Astrocyte of the spinal cord (primary cell): ENCODE measurements around the gene PLD2.

ENCODE experiments used
- DNase-seq: peaks from one replicate; pipeline ENCODE4 v3.0.0; 2011; ENCODE audit warnings: low read depth, low spot score
- H3K4me3 ChIP-seq: 2 replicates; pipeline ENCODE4 v1.5.1; 2011; ENCODE audit warnings: low read depth, mild to moderate bottlenecking, low read length, moderate library complexity
- in situ Hi-C: cut with HindIII; loops from 2 replicates; pipeline ENCODE4 v1.10.0; 2017; ENCODE audit warnings: low sequenced_read_pairs
- TF ChIP-seq, protein P1 (sequence below): IDR thresholded peaks from 2 replicates; pipeline ENCODE4 v1.5.1; 2012; ENCODE audit warnings: low read depth, mild to moderate bottlenecking, low read length, inconsistent platforms

PLD2 gene

DNA sequence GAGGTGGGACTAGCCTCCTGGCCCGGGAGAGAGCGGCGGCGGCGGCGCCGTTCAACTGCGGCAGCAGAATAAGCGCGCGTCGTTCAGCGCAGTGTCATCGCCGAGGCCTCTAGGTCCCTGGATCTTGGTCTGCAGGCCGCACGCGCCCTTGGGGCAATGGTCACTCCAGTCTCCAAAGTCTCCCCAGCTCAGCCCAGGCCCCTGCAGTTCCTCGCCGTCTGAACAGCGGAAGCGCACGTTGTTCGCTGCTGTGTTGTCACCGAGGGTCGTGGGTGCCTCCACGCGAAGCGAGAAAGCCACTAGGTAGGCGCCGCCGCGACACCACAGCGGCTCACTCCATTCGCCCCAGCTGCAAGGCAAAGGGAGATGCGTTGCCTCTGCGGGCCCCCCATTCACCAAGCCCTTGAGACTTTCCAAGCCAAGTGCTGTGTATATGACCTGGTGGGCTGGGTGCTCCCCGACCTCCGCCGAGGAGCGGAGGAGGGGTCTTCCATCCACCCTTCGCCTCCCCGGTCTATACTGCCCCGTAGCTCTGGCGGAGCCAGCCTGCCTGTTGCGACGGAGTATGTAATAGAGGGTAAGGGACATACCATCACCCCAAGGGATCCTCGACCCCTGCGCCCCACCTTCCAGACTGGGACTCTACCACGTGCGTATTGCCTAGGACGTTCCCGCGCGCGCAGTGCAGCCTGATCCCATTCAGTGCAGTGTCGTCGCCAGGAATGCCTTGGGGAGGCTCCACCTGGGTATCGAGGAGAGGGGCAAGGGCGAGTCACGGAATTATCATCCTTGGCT is 21.4 kb upstream of the PLD2 start:
- DNase-seq, result no peak
- in situ Hi-C loops, result no loop called here
- no peak overlapping the region for H3K4me3 ChIP-seq
- TF ChIP-seq, protein P1, sequence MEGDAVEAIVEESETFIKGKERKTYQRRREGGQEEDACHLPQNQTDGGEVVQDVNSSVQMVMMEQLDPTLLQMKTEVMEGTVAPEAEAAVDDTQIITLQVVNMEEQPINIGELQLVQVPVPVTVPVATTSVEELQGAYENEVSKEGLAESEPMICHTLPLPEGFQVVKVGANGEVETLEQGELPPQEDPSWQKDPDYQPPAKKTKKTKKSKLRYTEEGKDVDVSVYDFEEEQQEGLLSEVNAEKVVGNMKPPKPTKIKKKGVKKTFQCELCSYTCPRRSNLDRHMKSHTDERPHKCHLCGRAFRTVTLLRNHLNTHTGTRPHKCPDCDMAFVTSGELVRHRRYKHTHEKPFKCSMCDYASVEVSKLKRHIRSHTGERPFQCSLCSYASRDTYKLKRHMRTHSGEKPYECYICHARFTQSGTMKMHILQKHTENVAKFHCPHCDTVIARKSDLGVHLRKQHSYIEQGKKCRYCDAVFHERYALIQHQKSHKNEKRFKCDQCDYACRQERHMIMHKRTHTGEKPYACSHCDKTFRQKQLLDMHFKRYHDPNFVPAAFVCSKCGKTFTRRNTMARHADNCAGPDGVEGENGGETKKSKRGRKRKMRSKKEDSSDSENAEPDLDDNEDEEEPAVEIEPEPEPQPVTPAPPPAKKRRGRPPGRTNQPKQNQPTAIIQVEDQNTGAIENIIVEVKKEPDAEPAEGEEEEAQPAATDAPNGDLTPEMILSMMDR, result no peak

DNA sequence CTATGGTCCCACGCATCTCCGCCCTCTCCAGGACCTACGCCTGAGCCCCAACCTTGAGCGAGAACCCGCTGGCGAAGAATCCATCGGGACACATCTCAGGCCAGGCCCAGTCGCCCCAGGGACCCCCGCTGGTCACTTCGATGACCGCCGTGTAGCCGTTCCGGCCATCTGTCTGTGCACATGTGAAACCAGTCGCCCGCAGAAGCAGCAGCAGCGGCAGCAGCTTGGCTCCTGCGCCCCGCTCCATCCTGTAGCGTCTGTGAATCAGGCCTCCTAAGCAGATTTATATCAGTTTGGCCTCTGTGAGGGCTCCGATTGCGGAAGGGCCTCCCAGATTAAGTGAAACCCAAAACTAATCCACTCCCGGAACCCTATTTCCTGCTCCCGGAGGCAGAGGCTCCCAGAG is 20.8 kb upstream of the PLD2 start, which contains the start of gene VMO1:
TSS of gene VMO1 (minus strand) at position 259 of the 406 bp plus-strand sequence. CDS start at position 247, 12 bp downstream.
- no peak for DNase-seq
- H3K4me3 ChIP-seq, result no peak within 1 kb of the TSS
- in situ Hi-C loops, result no loop called here
- TF ChIP-seq, protein P1, result no peak

DNA sequence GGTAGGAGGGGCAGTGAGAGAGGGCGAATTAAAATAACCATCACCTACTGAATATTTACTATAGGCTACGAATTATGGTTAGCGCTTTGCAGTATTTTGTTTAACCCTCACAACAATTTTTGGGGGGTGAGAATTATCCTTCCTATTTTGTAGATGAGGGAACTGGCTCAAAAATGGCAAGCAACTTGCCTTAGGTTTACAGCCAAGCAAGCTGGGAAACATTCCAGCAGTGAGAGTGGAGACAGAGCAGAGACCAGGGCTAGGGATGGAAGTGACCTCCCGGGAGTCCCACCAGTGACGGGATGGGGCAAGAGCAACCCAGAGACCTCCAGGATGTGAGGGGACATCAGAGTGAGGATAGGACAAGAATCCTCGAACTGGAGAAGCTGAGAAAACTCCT is 20.4 kb upstream of the PLD2 start:
- in situ Hi-C loops, result no loop called here
- H3K4me3 ChIP-seq, result no peak overlapping the region
- TF ChIP-seq, protein P1, result no peak
- DNase-seq, result no peak

DNA sequence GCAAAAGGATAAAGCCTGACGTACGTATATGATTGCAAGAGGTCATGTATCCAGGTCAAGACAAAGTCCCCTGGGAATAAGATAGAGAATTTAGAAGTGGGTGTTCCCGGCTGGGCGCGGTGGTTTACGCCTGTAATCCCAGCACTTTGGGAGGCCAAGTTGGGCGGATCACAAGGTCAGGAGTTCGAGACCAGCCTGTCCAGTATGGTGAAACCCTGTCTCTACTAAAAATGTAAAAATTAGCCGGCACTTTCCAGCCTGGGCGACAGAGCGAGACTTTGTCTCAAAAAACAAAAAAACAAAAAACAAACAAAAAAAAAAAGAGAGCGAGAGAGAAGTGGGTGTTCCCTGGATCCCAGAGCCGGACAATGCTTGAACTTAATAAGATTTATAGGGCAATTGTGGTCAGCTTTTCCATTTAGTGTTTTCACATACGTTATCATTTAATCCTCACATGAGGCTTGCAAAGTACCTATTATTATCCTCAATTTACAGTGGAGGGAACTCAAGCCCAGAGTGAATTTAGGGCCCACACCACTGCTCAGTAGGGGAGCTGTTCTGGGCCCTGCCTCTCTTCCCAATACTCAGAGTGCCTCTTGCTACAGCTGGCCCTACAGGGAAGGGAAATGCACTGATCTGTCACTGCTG is 18.7 kb upstream of the PLD2 start:
- TF ChIP-seq, protein P1, result no peak
- no peak for DNase-seq
- in situ Hi-C loops, result no loop called here
- no peak overlapping the region for H3K4me3 ChIP-seq

DNA sequence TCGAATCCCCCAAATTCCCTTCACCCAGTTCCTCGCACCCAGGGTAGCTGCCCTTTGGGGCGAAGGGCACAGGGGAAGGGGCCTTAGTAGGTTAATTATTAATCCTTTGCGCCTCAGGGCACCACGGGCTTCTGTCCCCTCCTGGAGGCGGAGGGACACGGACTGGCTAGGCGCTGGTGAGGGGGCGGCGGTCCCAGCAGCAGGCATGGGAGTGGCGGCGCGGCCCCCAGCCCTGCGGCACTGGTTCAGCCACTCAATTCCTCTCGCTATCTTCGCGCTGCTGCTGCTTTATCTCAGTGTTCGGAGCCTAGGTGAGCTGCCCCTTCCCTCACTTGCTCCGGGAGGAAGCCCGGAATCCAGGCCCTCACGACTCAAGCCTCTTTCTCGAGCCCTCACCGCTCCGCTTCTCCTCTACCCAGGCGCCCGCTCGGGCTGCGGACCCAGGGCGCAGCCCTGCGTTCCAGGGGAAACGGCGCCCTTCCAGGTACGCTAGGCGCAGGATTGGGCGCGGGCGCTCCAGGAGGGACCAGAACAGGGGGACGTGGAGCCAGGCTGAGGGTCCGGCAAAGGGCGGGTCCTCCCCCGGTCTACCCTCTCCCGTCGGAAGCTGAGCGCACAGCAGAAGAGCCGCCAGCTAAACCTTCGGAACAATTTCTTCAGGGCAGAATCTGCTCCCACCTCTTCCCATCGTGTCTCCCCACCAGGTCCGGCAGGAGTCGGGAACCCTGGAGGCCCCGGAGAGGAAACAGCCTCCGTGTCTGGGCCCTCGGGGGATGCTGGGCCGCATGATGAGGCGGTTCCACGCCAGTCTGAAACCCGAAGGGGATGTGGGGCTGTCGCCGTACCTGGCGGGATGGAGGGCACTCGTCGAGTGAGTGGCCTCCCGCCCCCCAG is 17.9 kb upstream of the PLD2 start, which contains the start of gene GLTPD2:
TSS of gene GLTPD2 (plus strand) at position 158 of the 894 bp plus-strand sequence. CDS start at position 206, 48 bp downstream.
- peak within 1 kb of the TSS; percentile 57 for H3K4me3 ChIP-seq
- in situ Hi-C loops, result no loop called here
- TF ChIP-seq, protein P1, result no peak
- no peak for DNase-seq

DNA sequence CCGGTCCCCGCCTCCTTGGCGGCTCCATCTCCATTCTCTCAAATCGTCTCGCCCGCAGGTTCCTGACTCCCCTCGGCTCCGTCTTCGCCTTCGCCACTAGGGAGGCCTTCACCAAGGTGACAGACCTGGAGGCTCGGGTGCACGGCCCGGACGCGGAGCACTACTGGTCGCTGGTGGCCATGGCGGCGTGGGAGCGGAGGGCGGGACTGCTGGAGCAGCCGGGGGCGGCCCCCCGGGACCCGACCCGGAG is 17.3 kb upstream of the PLD2 start:
- no peak for DNase-seq
- TF ChIP-seq, protein P1, result no peak
- in situ Hi-C loops, result no loop called here
- peak overlapping the region; percentile 57 for H3K4me3 ChIP-seq
